Endothelial cell (in vitro differentiated cells): ENCODE data around the gene CNTROB. TPM values are rescaled to one million over a fixed set of nuclear protein-coding genes. Genes with fewer than 3 reads are reported as not detected.

Source experiments
- DNase-seq: peaks from one replicate; pipeline ENCODE4 v3.0.0; 2021; ENCODE audit warnings: low spot score
- H3K27ac Mint-ChIP-seq: one replicate; pipeline ENCODE4 v1.8.0; 2021; ENCODE audit warnings: mixed read lengths, inconsistent platforms; ENCODE audit not compliant: unreplicated experiment
- H3K27me3 Mint-ChIP-seq: one replicate; pipeline ENCODE4 v1.8.0; 2021; ENCODE audit warnings: mild to moderate bottlenecking, moderate library complexity, mixed read lengths, inconsistent platforms; ENCODE audit not compliant: unreplicated experiment
- H3K36me3 Mint-ChIP-seq: one replicate; pipeline ENCODE4 v1.8.0; 2021; ENCODE audit warnings: mild to moderate bottlenecking, low read depth, mixed read lengths, inconsistent platforms; ENCODE audit not compliant: unreplicated experiment
- H3K4me1 Mint-ChIP-seq: one replicate; pipeline ENCODE4 v1.8.0; 2021; ENCODE audit warnings: mild to moderate bottlenecking, mixed read lengths, inconsistent platforms; ENCODE audit not compliant: unreplicated experiment
- H3K4me3 Mint-ChIP-seq: one replicate; pipeline ENCODE4 v1.8.0; 2021; ENCODE audit warnings: mild to moderate bottlenecking, mixed read lengths, inconsistent platforms; ENCODE audit not compliant: unreplicated experiment
- H3K9me3 Mint-ChIP-seq: one replicate; pipeline ENCODE4 v1.8.0; 2021; ENCODE audit warnings: mixed read lengths, inconsistent platforms; ENCODE audit not compliant: unreplicated experiment
- total RNA-seq: library from RNA; stranded (reverse); fragmentation: NEBNext Ultra II Directional; extraction: Animal tissue kit (Norgen Biotek cat#: 25700); gene quantifications from one replicate; pipeline ENCODE4 v1.2.1, GENCODE V29; 2021; ENCODE audit not compliant: unreplicated experiment
- TF ChIP-seq, protein P1 (sequence below): fragments of 200-600 bp; sonication (generic); IDR thresholded peaks from one replicate; pipeline ENCODE4 v1.5.0; 2021; ENCODE audit warnings: antibody characterized with exemption; ENCODE audit not compliant: unreplicated experiment

CNTROB gene
- total RNA-seq, 1 donor from 2014 or later, result 32.6 TPM

DNA sequence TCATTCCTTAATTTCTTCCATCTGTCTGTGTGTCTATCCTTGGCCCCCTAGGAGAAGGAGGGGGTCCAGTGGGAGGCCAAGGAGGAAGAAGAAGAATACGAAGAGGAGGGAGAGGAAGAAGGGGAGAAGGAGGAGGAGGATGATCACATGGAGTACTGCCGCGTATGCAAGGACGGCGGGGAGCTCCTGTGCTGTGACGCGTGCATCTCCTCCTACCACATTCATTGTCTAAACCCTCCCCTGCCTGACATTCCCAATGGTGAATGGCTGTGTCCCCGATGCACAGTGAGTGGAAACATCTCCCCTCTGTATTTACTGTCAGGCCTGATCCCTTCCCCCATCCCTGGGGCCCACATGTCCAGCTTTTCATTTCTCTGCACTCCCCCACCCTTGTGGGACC is 37.1 kb upstream of the CNTROB start:
- H3K27me3 Mint-ChIP-seq, result peaks cover 5% of the 10 kb centered on the region
- H3K36me3 Mint-ChIP-seq, result peaks cover 69% of the 10 kb centered on the region
- peak overlapping the region; percentile 16 for H3K4me3 Mint-ChIP-seq
- H3K4me1 Mint-ChIP-seq, result peaks cover 8% of the 10 kb centered on the region
- H3K27ac Mint-ChIP-seq, result no peak overlapping the region
- TF ChIP-seq, protein P1, sequence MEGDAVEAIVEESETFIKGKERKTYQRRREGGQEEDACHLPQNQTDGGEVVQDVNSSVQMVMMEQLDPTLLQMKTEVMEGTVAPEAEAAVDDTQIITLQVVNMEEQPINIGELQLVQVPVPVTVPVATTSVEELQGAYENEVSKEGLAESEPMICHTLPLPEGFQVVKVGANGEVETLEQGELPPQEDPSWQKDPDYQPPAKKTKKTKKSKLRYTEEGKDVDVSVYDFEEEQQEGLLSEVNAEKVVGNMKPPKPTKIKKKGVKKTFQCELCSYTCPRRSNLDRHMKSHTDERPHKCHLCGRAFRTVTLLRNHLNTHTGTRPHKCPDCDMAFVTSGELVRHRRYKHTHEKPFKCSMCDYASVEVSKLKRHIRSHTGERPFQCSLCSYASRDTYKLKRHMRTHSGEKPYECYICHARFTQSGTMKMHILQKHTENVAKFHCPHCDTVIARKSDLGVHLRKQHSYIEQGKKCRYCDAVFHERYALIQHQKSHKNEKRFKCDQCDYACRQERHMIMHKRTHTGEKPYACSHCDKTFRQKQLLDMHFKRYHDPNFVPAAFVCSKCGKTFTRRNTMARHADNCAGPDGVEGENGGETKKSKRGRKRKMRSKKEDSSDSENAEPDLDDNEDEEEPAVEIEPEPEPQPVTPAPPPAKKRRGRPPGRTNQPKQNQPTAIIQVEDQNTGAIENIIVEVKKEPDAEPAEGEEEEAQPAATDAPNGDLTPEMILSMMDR, result no peak
- H3K9me3 Mint-ChIP-seq, result no peaks in the 10 kb centered on the region
- no peak for DNase-seq

GRCh38 chr17:7897090-7897489 is 34.9 kb upstream of the CNTROB start:
- no peak for DNase-seq
- H3K9me3 Mint-ChIP-seq, result no peaks in the 10 kb centered on the region
- peaks cover 6% of the 10 kb centered on the region for H3K27me3 Mint-ChIP-seq
- H3K4me3 Mint-ChIP-seq, result peak overlapping the region; percentile 20
- peaks cover 11% of the 10 kb centered on the region for H3K4me1 Mint-ChIP-seq
- TF ChIP-seq, protein P1, result no peak
- H3K36me3 Mint-ChIP-seq, result peaks cover 78% of the 10 kb centered on the region
- H3K27ac Mint-ChIP-seq, result no peak overlapping the region

GRCh38 chr17:7897773-7898172 is 34.2 kb upstream of the CNTROB start:
- Mint-ChIP-seq H3K4me1 (peaks cover 11% of the 10 kb centered on the region), H3K9me3 (no peaks in the 10 kb centered on the region), H3K27ac (no peak overlapping the region), H3K36me3 (peaks cover 82% of the 10 kb centered on the region), H3K4me3 (peak overlapping the region; percentile 65), H3K27me3 (peaks cover 7% of the 10 kb centered on the region)
- DNase-seq, result no peak
- TF ChIP-seq, protein P1, result no peak

GRCh38 chr17:7903154-7904103 is 28.6 kb upstream of the CNTROB start:
- no peak overlapping the region for H3K27ac Mint-ChIP-seq
- H3K4me3 Mint-ChIP-seq, result peak overlapping the region; percentile 57
- H3K27me3 Mint-ChIP-seq, result peaks cover 7% of the 10 kb centered on the region
- H3K9me3 Mint-ChIP-seq, result no peaks in the 10 kb centered on the region
- H3K4me1 Mint-ChIP-seq, result peaks cover 13% of the 10 kb centered on the region
- DNase-seq, result no peak
- TF ChIP-seq, protein P1, result no peak
- H3K36me3 Mint-ChIP-seq, result peaks cover 90% of the 10 kb centered on the region

DNA sequence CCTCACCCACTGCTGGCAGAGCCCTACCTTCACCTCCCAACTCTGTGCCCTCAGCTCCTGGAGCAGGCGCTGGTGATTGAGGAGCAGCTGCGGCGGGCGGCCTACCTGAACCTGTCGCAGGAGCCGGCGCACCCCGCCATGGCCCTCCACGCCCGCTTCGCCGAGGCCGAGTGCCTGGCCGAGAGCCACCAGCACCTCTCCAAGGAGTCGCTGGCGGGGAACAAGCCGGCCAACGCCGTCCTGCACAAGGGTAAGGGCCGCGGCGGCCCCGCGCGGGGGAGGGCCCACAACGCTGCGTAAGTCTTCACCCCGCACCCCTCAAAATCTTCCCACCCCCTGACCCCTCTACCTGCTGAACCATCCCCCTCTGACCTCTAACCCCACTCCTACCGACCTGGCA is 22.9 kb upstream of the CNTROB start:
- Mint-ChIP-seq H3K4me1 (peaks cover 5% of the 10 kb centered on the region), H3K36me3 (peaks cover 57% of the 10 kb centered on the region)
- DNase-seq, result no peak

More for the DNA sequence above, 22.9 kb upstream of the CNTROB start:
- Mint-ChIP-seq H3K9me3 (no peaks in the 10 kb centered on the region), H3K4me3 (no peak overlapping the region), H3K27ac (no peak overlapping the region), H3K27me3 (peaks cover 9% of the 10 kb centered on the region)
- TF ChIP-seq, protein P1, result no peak
